ENCODE results near the gene SLC66A2.

DNA sequence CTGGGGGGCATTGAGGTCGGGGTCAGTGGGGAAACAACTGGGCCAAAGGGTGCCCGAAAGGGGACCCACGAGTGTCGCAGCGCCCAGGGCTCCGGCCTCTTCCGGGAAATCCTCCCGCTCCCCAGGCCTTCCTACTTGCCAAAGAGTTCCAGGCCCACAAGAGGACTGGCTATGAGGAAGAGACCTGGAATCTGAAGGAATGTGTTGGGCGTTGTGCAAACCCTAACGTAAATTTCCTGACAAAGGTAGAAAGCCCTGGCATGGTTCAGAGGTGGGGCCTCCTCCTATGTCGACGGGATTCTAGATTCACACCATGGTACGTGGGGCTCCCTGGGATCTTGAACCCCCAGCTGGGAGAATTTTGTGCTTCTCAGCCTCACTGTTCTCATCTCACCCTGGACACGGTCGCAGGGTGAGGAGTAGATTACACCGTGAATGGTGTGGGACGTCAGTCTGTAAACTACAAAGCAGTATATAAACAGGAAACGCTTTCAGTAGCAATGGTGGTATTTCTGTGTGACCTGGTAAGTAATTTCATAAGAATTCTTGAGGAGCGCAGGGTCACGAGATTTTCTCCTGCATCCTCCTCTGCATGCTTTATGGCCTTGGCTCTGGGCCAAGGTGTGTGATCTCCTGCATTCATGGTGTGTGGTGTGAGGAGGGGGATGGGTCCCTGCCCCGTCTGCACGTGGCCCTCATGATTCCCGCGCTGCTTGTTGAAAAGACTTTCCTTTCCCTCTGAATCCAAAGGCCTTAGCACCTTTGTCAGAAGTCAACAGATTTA, 13.9 kb upstream of the SLC66A2 start:
- TF ChIP-seq, protein P1, sequence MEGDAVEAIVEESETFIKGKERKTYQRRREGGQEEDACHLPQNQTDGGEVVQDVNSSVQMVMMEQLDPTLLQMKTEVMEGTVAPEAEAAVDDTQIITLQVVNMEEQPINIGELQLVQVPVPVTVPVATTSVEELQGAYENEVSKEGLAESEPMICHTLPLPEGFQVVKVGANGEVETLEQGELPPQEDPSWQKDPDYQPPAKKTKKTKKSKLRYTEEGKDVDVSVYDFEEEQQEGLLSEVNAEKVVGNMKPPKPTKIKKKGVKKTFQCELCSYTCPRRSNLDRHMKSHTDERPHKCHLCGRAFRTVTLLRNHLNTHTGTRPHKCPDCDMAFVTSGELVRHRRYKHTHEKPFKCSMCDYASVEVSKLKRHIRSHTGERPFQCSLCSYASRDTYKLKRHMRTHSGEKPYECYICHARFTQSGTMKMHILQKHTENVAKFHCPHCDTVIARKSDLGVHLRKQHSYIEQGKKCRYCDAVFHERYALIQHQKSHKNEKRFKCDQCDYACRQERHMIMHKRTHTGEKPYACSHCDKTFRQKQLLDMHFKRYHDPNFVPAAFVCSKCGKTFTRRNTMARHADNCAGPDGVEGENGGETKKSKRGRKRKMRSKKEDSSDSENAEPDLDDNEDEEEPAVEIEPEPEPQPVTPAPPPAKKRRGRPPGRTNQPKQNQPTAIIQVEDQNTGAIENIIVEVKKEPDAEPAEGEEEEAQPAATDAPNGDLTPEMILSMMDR (IDR thresholded peaks at IDR 0.05; ENCODE audit: insufficient read depth, low read length): no peak
- TF ChIP-seq, protein P2, sequence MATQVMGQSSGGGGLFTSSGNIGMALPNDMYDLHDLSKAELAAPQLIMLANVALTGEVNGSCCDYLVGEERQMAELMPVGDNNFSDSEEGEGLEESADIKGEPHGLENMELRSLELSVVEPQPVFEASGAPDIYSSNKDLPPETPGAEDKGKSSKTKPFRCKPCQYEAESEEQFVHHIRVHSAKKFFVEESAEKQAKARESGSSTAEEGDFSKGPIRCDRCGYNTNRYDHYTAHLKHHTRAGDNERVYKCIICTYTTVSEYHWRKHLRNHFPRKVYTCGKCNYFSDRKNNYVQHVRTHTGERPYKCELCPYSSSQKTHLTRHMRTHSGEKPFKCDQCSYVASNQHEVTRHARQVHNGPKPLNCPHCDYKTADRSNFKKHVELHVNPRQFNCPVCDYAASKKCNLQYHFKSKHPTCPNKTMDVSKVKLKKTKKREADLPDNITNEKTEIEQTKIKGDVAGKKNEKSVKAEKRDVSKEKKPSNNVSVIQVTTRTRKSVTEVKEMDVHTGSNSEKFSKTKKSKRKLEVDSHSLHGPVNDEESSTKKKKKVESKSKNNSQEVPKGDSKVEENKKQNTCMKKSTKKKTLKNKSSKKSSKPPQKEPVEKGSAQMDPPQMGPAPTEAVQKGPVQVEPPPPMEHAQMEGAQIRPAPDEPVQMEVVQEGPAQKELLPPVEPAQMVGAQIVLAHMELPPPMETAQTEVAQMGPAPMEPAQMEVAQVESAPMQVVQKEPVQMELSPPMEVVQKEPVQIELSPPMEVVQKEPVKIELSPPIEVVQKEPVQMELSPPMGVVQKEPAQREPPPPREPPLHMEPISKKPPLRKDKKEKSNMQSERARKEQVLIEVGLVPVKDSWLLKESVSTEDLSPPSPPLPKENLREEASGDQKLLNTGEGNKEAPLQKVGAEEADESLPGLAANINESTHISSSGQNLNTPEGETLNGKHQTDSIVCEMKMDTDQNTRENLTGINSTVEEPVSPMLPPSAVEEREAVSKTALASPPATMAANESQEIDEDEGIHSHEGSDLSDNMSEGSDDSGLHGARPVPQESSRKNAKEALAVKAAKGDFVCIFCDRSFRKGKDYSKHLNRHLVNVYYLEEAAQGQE (IDR thresholded peaks at IDR 0.05; ENCODE audit: insufficient replicate concordance, low read depth): no peak
- TF ChIP-seq POLR2AphosphoS5 (IDR thresholded peaks at IDR 0.05; ENCODE audit: low read depth): peak; percentile 78
- 0 out of 2 replicates have a peak, but pooled peaks have one; percentile 6 for TF ChIP-seq SPI1 (IDR thresholded peaks at IDR 0.05; ENCODE audit: borderline replicate concordance, low read depth)
- peak; percentile 77 for TF ChIP-seq GABPA (IDR thresholded peaks at IDR 0.05; ENCODE audit: low read depth)
